HG02763 (cell line): ENCODE results near the gene UNC5B.

Experiments
- ATAC-seq: cut with Tn5 transposase; IDR thresholded peaks from one replicate; pipeline ENCODE4 v1.9.1; 2021; ENCODE audit warnings: mild to moderate bottlenecking, moderate library complexity; ENCODE audit not compliant: unreplicated experiment

The UNC5B gene

DNA sequence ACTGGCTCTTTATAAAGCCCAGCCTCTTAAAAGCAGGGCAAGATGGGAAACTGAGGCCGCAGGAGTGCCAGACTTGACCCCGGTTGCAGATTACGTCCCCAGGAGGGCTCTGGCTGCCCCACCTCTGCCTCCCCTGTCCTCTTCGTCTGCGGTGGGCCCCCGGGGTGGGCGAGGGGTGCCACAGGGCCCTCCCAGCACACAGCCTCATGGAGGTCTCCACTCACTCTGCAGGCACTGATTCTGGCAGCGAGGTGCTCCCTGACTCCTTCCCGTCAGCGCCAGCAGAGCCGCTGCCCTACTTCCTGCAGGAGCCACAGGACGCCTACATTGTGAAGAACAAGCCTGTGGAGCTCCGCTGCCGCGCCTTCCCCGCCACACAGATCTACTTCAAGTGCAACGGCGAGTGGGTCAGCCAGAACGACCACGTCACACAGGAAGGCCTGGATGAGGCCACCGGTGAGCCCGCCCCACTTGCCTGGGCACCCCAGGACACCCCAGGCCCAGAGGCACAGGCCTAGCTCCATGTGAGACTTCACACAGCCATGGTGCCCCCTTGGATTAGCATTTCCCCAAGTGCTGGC lies 67.3 kb downstream of the UNC5B start:
- no peak for ATAC-seq

DNA sequence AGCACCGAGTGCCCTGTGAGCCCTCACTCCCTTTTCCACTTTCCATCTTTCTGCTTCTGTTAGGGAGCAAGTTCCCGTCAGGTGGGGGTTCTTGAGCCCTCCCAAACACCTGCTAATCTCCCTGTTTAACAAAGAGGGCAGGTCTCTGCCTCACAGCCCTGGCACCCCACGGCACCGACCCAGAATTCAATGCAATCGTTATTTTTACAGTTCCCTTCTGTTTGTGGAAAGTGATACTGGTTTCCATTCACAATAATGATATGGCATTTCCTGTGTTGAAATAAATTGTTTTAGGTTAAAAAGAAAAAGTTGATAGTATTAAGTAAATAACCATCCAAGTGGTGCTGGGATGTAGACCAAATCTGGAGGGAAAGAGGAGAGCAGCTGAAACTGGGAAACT lies 67.8 kb downstream of the UNC5B start:
- ATAC-seq, result no peak

DNA sequence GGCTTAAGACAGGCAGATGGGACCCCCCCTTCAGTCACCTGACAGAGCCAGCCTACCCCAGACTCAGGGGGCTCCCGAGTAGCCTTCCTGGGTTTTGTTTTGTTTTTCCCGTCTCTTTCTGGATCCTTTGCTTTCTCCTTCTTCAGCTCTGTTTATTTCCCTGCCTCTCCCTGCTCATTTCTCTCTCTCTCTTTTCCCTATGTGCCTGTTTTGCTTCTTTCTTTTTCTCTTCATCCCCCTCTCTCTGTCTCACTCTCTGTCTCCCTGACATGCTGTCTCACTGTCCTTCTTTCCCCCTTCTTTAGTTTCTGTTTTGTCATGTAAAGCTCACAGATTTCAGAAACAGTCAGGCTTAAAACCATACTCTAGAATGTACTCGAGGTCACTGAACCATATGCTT lies 68.5 kb downstream of the UNC5B start:
- ATAC-seq, result no peak

DNA sequence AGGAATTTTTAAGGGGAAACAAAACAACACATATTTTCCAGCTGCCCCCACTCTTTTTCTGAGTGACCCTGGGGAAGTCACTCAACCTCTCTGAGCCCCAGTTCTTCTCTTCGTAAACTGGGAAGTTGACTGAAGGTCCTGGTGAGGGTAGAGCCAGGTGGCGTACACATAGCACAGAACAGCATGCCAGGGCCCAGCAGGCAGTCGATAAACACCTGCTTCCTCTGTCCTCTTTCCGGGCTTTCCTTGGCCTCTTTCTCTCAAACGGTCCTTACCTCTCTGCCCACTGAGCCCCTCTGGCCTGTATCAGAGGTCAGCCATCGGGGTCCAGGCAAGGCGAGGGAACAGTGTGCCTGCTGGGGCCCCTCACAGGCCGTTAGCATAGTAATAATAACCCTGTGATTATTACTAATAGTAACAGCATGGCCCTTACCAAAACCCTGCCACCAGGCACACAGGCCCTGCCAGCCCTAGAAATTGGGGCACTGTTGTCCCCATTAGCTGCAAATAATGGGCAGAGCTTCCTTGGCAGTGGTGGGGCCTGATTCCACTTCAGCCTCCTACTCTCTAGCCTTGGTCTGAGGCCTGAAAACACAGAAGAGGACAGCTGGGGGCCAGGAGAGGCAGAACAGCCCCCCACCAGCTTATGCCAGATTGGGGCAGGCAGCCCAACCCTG lies 69.4 kb downstream of the UNC5B start:
- no peak for ATAC-seq

DNA sequence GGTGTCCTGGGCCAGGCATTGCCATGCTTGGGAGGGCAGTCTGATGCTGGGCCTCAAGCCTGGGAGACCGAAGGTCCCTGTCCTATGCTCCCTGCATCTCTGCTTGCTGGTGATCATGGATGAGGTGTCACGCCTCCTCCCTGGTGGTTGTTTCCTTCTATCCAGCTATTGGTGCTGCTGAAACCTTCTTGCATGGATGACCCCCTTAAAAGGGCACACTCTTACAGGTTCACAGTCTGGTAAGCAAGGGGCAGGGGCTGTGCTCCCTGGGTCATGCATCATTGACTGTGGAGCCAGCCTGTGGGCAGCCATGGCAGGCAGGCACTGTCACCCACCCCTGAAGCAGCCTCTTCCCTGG lies 69.9 kb downstream of the UNC5B start:
- no peak for ATAC-seq

DNA sequence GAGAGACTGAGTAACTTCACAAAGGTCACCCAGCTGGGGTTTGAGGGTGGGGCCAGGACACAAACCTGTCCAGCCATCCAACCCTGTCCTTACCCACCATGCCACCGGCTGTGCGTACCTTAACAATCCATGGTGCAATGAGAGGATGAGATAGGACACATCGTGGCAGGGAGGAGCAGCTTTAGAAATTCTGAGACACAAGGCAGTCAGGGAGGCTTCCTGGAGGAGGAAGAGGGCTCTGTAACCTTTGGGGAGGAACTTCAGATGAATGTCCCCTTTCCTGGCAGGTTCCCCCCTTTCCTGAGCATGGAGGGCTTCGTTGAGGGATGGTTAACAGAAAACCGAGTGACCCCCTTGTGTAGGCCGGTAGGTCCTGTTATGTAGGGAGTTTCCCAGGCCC lies 71.0 kb downstream of the UNC5B start:
- no peak for ATAC-seq

DNA sequence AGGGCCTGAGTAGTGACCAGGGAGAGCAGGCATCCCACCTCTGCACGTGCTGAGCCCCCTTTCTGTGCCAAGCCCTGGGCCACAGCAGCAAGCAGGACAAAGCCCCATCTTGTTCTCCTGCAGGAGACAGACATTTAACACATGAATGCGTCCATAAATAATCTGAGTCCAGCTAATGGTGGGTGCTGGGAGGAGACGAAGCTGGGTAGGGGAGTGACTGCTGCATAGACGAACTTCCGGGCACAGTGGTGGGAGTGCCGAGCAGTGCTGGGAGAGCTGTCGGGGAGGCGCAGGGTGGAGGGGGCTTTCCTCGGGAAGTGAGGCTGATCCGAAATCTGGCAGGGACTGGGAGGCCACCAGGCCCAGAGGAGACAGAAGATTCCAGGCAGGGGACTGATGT lies 71.5 kb downstream of the UNC5B start:
- ATAC-seq, result no peak

DNA sequence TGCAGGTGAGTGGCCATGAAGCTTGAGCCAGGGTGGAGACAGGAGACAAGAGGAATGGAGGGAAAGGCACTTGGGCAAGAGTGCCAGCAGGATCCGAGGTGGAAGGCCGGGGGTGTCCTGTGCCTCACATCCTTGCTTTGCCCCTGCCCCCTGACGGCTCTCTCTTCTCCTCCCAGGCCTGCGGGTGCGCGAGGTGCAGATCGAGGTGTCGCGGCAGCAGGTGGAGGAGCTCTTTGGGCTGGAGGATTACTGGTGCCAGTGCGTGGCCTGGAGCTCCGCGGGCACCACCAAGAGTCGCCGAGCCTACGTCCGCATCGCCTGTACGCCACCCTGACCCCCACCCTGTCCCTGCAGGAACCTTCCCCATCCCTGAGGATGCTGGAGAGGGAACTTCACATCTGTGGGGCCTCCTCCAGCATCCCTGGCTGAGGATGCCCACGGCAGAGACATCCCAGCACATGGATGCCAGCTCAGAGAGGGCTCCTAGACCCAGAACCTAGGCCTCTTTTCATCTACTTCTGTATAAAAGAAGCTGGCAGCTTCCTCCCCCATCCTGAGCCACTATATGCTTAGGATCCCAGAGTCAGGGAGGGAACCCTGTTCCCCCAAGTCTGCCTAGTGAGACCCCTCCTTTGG lies 72.3 kb downstream of the UNC5B start:
- ATAC-seq, result no peak

DNA sequence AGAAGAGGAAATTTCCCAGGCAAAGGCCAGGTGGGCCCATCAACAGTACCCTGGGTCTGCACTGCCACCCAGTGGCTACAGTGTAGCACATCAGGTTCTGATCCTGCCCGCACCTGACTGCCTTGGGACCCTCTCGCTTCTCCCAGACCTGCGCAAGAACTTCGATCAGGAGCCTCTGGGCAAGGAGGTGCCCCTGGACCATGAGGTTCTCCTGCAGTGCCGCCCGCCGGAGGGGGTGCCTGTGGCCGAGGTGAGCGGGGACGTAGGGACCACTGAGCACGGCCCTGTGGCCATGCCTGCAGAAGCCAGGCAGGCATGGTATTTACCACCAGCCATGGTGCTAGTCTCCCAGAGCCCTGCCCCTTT lies 72.8 kb downstream of the UNC5B start:
- ATAC-seq, result no peak

DNA sequence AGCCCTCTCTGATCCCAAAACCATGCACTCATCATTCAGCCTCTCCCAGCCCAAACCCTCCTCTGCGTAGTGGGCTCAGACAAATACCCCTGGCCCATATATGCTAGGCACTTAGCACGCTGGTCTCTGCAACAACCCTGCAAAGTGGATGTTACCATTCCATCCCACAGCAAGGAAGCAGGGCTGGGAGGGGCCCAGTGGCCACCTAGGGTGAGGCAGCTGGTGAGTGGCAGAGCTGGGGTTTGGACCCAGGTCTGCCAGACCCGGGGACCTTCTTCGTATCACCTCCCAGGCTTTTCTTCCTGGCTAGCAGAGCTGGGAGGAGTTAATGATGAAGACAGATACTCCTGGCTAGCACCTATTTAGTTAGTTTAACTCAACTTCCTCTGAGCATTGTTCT lies 73.6 kb downstream of the UNC5B start:
- no peak for ATAC-seq

DNA sequence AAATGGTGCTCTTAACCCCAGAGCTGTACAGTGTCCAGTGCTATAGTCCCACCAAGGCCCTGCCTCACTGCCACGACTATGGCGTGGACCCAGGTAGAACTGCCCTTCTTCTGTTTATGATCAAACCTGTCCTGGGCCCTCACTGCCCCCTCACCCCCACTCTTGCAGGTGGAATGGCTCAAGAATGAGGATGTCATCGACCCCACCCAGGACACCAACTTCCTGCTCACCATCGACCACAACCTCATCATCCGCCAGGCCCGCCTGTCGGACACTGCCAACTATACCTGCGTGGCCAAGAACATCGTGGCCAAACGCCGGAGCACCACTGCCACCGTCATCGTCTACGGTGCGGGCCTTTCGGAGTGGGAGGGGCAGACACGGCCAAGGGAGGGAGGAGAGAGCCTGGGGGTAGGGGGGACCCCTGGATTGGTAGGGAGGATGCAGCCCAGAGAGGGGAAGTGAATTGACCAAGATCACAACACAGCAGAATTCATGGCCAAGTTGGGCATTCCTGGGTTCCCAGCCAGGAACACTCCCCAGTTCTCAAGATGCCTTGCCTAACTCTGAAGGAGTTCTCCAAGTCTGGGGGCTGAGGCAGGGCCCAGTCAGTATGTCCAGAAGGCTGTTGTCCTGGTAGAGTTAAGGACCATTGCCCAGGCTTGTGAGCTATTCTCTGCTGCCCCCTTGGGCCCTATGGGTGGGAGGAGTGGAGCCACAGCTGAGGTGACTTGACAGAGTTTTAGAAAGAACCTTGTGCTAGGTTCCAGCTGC lies 74.3 kb downstream of the UNC5B start:
- no peak for ATAC-seq

DNA sequence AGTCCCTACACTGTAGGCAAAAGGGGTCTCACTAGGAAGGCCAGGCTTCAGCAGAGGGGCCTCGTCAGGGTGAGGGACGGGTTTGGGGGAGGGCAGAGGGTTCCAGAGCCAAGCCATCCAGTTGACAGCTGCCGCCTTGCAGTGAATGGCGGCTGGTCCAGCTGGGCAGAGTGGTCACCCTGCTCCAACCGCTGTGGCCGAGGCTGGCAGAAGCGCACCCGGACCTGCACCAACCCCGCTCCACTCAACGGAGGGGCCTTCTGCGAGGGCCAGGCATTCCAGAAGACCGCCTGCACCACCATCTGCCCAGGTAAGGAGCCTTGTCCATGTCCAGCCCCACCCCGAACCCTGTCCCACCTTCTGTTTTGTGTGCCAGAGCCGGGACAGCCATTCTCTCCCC lies 75.1 kb downstream of the UNC5B start:
- no peak for ATAC-seq

DNA sequence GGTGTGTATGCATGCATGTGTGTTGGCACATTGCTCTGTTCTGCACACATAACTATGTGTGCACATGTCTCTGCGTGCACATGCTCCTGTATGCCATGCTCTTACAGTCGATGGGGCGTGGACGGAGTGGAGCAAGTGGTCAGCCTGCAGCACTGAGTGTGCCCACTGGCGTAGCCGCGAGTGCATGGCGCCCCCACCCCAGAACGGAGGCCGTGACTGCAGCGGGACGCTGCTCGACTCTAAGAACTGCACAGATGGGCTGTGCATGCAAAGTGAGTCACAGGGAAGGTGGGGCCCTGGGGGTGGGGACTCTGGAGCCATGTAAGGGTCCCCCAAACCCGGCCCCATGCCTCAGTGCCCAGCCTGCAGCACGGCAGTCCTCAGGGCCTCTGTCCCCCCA lies 76.1 kb downstream of the UNC5B start:
- ATAC-seq, result no peak

DNA sequence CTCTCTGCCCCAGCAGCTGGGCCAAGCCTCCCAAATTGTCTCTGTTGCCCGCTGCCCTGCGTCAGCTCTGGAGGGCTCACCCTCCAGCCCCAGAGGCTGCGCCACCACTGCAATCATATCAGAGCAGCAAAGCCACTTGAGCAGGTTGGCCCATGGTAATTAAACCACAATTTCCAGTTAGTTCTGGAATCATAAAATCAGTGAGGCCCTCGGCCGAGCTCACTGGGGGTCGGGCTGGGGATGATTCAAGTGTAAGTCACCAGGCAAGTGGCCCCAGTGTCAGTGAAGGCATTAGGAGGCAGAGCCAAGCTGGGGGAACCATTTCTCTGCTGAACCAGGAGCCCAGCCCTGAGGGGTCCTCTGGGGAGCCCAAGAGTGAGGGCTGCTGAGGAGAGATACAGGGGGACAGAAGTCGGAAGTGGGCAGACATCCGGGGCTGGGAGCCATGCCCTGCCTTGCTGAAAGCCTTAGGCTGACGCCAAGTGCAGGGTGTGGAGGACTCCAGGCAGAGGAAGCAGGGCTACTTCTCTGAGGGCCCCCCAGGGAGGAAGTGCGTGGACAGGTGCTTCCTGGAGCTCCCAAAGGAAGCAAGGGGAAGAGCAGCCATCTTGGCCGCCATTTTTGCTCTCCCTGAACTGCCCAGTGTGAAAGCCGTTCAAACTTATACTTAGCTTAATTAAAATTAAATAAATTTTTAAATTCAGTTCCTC lies 77.2 kb downstream of the UNC5B start:
- ATAC-seq, result no peak

DNA sequence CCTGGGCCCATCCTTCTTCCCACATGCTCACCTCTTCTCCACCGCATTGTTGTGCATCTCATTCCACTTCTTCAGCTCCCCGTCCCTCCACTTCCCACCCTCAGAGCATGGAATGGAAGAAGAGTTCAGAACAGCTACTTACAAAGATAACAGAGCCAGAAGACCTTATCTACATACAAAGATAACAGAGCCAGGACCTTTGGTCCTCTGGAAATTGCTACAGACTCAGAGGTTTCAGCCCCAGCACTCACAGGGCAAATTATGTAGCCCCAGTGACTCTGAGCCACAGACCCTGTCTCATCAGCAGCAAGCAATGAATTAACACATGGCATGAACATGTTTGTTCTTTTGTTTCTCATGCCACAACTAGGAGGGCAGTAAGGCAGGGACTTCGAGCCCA lies 78.0 kb downstream of the UNC5B start:
- no peak for ATAC-seq

DNA sequence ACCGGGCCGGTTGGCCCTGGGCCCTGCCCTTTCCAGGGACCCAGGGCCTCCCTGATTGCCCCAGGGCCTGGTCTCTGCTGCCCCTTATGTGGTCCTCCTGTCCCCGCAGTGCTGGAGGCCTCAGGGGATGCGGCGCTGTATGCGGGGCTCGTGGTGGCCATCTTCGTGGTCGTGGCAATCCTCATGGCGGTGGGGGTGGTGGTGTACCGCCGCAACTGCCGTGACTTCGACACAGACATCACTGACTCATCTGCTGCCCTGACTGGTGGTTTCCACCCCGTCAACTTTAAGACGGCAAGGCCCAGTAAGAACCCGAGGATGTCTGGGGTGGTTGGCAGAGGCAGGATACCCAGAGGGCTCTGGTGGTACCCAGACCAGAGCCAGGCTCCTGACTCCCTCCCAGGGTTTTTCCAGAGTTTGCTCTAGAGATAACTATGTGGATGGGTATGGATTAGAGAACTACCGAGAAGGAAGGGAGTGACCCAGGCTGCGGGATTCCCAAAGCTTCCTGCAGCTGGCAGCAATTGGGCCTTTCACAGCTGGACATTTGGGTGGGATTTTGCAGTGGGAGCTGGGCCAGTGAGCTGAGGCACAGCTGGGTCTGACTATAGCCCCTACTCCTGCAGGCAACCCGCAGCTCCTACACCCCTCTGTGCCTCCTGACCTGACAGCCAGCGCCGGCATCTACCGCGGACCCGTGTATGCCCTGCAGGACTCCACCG lies 78.6 kb downstream of the UNC5B start:
- ATAC-seq, result no peak

DNA sequence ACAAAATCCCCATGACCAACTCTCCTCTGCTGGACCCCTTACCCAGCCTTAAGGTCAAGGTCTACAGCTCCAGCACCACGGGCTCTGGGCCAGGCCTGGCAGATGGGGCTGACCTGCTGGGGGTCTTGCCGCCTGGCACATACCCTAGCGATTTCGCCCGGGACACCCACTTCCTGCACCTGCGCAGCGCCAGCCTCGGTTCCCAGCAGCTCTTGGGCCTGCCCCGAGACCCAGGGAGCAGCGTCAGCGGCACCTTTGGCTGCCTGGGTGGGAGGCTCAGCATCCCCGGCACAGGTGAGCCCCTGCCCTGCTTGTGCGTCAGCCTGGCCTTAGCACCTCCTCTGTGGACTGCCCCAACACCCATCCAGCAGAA lies 79.1 kb downstream of the UNC5B start:
- ATAC-seq, result no peak

DNA sequence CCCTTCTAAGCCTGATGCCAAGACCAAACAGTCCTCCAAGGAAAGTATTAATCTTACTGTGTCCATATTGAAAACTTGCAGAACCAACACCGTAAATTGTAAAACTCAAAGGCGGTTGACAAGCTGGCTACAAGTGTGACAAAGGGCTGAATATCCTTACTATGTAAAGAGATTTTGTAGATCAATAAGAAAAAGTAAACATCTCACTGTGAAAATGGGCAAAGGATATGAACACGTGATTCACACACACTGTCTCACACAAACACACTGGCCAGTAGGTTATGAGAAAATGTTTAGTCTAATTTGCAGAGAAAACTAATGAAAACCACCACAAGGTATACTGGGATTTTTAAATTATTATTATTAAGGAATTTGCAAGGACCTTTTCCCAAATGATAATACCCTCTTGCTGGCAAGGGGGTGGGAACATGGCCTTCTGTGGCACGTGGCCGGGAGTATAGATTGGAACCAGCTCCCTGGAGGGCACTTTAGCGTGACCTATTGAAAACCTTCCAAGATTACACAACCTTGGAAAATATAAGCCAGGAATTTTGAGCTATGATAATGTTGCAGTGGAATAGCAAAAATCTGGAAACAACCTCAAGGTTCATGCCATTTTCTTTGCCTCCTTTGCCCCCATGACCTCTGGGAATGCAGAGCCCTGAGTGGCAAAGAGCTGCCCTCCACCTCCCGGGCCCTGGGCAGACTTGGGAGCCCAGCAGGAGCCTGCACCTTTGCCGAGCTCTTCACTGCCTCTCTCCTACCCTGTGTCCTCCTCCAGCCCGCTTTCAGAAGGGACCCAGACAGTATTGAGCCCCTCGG lies 80.5 kb downstream of the UNC5B start:
- ATAC-seq, result no peak

DNA sequence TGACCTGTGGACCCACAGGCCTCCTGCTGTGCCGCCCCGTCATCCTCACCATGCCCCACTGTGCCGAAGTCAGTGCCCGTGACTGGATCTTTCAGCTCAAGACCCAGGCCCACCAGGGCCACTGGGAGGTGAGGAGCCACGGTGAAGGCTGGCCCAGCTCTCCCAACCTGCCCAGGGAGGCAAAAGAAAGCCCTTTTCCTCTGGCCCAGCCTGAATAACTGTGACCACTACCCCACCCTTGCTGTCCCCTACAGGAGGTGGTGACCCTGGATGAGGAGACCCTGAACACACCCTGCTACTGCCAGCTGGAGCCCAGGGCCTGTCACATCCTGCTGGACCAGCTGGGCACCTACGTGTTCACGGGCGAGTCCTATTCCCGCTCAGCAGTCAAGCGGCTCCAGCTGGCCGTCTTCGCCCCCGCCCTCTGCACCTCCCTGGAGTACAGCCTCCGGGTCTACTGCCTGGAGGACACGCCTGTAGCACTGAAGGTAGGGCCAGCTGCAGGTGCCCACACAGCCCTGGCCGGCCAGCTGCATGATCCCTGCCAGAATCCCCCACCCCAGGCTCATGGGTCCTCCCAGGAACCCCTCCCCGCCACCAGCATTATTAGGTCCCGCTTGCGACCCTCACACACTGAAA lies 81.2 kb downstream of the UNC5B start:
- no peak for ATAC-seq
